Myocyte (in vitro differentiated cells): ENCODE measurements around the gene ARF1. TPM values are rescaled to one million over a fixed set of nuclear protein-coding genes. Genes with fewer than 3 reads are reported as not detected.
A peak's percentile ranks its signal among the peaks of the same experiment; 100 is the strongest.

Source experiments
- DNase-seq: peaks from one replicate; pipeline ENCODE4 v3.0.0-alpha.2; 2012; ENCODE audit warnings: low read depth
- total RNA-seq: library from RNA; depleted of rRNA; stranded (reverse); fragments of >200 nt; gene quantifications from 2 replicates; pipeline ENCODE4 v1.2.3, GENCODE V29; 2014

Gene ARF1
- total RNA-seq, 1 donor from 2014 or later: 259 TPM

DNA sequence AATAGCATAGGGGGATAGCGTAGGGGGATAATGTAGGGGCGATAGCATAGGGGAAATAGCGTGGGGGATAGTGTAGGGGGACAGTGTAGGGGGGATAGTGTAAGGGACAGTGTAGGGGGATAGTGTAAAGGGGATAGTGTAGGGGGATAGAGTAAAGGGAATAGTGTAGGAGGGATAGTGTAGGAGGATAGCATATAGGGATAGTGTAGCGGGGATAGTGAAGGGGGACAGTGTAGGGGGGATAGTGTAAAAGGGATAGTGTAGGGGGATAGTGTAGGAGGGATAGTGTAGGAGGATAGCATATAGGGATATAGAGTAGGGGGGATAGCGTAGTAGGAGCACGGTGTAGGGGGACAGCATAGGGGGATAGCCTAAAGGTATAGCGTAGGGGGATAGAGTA is 14.1 kb upstream of the ARF1 start:
- no peak for DNase-seq

DNA sequence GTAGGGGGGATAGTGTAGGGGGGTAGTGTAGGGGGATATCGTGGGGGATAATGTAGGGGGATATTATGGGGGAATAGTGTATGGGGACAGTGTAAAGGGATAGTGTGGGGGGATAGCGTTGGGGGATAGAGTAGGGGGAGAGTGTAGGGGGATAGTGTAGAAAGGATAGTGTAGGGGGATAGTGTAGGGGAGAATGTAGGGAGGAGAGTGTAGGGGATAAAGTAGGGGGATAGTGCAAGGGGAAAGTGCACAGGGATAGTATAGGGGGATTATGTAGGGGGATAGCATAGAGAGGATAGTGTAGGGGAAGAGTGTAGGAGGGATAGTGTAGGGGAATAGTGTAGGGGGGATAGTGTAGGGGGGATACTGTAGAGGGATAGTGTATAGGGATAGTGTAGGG is 12.3 kb upstream of the ARF1 start:
- no peak for DNase-seq

DNA sequence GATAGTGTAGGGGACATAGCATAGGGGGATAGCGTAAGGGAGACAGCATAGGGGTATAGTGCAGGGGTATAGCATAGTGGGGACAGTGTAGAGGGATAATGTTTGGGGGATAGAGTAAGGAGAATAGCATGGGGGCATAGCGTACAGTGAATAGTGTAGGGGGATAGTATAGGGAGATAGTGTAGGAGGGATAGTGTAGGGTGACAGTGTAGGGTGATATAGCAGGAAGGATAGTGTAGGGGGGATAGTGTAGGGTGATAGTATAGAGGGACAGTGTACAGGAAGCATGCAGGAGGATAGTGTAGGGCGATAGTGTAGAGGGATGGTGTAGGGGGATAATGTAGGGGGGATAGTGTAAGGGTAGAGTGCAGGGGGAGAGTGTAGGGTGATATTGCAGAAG is 11.7 kb upstream of the ARF1 start:
- no peak for DNase-seq

DNA sequence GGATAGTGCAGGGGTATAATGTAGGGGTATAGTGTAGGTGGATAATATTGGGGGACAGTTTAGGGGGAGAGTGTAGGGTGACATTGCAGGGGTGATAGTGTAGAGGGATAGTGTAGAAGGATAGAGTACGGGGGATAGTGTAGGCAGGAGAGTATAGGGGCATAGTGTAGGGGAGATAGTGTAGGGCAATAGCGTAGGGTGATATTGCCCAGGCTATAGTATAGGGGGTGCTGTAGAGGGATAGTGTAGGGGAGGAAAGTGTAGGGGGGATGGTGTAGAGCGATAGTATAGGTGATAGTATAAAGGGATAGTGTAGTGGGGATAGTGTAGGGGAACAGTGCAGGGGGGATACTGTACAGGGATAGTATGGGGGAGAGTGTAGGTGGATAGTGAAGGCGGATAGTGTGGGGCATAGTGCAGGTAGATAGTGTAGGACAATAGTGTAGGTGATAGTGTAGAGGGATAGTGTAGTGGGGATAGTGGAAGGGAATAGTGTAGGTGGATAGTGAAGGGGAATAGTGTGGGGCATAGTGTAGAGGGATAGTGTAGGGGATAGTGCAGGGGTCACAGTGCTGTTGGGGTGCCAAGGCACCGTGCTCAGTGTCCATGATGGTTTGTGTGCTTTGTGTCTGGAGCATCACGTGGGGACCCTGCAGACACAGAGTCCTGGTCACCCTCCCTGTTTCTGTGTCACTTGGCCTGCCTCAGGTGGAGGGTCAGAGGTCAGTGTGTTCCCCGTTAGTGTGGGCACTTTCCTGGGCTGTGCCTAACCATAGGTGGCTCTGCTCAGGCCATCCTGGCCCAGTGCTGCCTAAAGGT is 10.5 kb upstream of the ARF1 start:
- DNase-seq: no peak

DNA sequence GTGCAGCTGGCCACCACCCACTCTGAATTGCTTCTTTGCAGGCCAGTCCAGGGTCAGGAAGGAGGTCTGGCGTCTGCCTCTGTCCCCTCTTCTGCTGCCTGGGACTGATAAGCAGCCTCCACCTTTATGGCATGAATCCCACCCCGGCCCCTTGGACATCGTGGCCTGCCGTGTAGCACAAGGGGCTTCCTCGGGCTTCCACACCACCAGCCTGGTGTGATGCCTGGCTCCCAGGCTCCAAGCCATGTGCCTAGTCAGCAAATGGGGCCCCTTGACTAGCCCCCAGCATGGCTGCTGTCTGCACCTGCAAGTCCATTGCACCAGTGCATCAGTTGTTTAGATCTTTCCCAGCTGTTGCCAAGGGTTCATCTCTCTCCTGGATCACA is 9.9 kb upstream of the ARF1 start:
- no peak for DNase-seq

DNA sequence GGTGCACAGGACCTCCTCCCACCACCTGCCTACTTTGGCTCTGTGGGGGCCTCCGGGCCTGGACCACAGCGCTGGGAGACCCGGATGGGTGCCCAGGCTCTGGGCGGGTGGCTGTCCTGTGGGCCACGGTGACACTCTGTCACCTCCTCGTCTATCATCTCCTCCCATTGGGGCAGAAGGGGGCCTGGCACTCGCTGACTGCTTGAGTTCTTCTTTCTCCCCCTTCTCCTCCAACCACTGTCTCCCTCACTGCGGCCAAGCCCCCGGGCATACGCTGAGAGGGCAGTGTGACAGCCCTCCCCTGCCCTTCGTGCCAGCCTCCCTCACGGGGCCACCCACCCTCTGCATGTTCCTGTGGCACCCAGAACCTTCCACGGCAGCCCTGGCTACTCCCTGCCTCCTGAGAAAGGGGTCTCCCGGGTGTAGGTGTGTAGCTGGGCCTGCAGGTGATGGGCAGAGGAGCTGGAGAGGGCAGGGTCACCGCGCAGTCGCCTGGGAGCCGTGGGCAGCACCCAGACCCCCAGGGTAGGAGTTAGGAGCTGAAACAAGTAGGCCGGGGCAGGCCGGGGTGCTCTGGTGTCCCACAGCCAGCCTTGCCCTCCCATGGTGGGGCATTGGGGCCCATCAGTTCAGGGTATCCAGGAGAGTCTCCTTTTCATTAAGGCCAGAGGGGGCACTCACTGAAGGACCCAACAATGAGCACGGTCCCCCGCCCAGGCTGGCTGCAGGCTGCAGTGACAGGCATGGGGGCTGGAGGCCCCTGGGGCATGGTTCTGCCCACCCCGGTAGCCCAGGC is 9.2 kb upstream of the ARF1 start:
- no peak for DNase-seq

DNA sequence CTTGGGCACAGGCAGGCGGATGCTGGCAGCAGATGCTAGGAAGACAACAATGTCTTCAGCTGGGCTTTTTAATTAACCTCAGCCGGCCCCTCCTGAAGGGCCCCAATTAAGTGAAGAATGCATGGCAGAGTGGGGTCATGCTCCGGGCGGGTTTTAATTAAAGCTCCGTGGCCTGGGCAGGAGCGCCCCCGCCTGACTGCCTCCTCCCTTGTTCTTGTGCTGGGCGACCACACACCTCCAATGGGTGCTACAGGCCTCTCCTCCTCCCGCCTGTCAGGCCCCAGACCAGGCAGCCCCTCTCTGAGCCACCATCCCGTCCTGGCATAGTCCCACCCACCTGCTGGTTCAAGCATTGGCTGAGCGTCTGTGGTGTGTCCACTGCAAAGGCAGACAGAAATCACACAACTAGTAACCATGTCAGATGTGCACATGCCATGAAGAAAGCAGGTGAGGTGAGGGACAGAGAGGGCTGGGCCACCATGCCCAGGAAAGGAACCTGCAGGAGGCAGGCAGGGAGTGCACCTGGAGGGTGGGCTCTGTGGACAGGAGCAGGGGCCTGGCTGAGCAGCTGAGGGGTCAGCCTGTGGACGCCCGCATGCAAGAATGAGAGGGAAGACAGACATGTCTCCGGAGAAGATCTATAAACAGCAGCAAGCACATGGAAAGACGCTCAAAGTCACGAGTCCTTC is 8.5 kb upstream of the ARF1 start:
- DNase-seq: no peak

DNA sequence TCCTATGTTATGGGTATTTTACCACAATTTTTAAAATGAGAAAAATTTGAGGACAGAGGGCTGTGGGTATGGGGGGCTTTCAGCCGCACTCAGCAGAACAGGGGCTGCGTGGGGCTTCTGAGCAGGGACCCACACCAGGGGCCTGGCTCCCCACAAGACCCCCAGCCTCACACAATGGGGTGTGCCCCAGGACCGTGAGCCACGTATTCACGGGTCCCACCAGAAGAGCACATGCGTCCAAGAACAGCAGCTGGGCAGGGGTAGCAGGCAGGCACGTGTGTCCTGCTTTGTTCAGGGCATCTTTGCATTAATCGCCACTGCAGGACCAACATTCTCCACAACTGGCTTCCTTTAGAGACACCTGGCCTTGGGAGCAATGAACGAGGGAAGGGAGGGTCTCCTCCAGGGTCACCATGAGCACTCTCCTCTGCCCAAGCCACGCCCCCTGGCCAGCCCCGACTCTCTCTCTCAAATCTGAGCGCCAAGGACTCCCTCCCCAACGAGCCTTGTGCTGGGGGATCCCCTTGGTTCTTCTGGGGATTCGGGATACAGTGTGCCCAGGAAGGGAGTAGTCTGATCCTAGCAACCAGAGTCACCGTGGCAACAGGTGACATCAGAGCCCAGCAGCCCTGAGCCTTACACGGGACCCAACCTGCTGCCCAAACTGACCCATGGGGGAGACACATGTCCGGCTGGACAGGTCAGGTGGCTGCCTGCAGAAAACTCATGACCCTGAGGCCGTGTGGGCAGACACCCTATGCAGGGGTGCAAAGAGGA is 7.4 kb upstream of the ARF1 start:
- DNase-seq: no peak

DNA sequence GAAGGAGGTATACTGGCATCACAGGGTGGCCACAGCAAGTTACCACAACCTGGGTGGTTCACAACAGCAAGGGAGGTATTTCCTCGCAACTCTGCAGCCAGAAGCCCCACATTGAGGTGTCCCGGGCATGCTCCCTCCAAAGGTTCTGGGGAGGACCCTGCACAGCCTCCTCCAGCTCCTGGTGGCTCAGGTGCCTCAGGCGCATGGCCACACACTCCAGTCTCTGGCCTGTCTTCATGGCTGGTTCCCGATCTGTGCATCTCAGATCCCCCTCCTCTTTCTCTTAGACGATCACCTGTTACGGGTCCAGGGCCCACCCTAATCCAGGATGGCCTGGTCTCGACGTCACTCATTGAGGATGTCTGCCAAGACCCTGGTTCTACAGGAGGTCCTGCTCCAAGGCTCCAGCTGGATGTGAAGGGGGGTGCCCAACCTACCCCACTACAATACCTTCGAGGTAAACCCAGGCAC is 6.7 kb upstream of the ARF1 start:
- DNase-seq: no peak

DNA sequence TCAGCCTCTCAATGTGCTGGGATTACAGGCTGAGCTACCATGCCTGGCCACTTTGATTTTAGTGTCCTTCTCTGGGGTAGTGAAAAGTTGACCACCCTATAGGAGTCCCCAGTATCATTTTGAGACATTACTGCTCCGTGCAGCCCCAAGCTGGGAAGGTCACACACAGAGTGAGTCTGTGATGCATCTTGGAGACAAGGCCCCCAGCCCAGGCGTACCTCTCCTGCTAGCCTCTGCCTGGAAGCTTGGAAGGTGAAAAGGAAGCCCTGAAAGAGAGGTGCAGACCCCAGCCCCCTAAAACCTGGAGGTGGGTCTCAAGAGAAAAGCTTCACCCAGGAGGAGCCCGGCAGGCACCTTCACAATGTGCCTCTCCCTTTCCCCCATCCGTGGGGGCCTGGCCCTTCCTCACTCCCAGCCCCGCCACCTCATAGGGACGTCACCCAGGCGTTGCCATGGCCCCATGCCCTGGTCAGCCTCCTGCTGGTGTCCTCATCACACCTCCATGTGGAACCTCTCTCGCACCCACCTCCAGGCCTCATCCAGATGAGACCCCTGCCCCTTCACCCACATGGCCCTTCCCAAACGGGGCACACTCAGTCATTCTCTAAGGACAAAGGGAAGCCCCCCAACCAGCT is 5.6 kb upstream of the ARF1 start:
- no peak for DNase-seq

DNA sequence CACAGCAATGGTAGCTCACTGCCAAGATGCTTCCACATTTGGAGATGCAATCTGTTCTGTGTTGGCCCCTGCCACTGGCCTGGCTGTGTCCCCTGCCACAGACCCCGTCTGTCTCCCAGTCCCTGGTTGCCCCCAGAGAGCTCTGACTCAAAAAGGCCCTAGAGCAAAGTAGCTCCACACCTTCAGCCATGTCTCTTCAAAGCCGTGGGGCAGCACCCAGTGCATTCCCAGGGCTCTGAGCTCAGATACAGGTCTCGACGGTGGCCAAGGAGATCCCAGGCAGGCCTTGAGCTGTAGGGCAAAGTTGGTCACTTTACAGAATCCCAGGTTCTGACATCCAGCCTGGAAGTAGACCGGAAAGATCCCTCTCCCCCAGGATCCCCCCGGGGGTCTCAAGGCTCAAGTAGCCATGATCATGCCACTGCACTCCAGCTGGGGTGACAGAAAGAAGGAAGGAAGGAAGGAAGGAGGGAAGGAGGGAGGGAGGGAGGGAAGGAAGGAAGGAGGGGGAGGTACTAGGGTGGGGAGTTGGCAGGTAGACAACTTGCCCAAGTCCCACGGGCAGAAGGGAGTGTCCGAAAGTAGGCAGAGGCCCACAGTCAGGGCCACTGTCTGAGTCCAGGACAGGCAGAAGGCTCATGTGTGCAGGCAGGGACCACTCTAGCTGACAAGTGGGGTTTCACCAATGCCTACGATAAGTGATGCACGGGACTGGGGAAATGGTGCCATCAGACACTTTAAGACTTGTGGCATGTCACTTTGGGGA is 4.8 kb upstream of the ARF1 start:
- no peak for DNase-seq

DNA sequence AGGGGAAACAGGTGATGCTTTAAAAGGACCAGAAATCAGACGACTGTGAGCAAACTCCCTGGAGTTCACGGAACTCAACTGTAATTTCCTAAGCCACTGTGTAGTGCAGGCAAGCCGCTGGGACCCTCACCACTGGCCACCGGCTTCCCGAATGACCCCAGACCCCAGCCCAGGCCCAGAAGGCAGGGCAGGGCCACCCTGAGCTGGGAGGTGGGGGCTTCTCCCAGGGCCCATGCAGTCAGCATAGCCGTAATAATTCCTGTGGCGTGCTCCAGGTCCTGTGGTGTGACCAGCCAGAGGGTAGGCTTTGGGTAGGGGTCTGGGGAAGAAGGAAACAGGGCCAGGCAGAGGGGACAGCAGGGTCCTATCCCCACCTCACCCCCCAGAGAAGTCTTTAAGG is 3.5 kb upstream of the ARF1 start:
- no peak for DNase-seq

DNA sequence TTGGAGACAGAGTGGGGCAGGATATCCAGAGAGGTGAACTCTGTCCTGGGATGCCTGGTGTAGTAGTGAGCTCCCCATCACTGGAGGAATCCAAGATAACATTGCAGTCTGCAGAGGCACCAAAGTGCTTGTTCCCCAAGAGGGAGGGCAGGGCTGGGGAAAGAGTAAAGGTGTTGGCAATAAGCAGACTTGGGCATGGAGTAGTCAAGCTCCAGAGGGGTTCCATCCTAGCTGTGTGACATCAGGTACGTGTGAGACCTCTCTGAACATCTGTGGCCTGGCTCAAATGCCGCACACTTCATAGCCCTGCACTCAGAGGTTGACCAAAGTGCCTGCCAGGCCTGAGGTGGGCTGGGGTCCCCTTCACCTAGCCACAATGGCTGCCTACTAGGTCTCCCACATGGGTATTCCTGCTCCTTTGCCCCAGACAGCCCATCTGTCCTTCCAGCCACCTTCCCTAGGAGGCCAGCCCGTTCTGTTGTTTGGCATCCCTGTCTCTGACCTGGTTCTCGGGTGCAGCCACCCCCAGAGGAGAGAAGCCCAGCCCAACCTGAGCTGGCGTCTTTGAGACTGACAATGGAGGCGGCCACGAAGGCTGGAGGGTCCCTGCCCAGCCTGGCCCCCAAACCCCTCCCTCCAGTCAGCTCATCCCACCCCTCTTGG is 2.8 kb upstream of the ARF1 start:
- DNase-seq: no peak

DNA sequence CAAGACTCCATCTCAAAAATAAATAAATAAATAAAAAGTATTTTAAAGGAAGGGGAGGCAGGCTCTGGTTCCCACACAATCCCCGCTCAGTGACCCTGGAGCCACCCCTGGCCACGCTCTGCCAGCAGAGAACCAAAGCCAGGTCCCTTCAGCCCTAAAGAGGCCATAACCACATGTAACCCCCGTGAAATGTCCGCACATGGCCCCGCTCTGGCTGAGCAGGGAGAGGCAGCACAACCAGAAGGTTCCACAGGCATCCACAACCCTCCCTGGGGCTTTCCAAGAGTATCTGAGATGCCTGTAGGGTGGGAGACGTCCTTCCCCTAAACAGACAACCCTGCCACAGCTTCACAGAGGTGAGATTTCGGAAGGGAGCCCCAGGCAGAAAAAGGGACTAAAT is 1.4 kb upstream of the ARF1 start:
- no peak for DNase-seq

DNA sequence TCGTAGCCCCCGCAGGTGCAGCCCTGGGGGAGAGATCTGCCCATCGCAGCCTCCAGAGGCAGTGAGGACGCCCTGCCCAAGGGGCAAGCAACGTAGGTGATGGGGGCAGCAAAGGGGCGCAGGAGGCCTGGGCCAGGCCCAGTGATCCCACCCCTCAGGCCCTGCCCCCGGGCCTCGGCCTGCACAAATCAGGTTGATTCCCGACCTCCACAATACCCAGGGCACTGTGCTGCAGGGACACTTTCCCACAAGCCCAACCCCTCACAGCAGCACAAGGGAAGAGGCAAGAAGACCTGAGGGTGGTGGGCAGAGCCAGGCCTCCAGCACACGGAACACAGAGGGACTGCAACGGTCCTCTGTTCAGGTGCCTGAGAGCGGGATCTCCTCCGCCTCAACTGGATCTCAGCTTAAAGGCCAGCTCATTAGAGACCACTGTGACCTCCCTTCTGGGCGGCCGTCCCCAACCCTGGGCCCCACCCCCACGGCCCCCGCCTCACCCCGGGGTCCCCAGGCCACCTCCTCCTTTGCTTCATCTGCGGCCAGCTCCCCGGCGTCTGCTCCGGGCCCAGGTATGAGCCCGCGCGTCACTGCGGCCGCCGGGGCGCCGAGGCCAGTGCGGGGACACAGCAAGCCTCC is 812 bp upstream of the ARF1 start:
- DNase-seq: no peak

DNA sequence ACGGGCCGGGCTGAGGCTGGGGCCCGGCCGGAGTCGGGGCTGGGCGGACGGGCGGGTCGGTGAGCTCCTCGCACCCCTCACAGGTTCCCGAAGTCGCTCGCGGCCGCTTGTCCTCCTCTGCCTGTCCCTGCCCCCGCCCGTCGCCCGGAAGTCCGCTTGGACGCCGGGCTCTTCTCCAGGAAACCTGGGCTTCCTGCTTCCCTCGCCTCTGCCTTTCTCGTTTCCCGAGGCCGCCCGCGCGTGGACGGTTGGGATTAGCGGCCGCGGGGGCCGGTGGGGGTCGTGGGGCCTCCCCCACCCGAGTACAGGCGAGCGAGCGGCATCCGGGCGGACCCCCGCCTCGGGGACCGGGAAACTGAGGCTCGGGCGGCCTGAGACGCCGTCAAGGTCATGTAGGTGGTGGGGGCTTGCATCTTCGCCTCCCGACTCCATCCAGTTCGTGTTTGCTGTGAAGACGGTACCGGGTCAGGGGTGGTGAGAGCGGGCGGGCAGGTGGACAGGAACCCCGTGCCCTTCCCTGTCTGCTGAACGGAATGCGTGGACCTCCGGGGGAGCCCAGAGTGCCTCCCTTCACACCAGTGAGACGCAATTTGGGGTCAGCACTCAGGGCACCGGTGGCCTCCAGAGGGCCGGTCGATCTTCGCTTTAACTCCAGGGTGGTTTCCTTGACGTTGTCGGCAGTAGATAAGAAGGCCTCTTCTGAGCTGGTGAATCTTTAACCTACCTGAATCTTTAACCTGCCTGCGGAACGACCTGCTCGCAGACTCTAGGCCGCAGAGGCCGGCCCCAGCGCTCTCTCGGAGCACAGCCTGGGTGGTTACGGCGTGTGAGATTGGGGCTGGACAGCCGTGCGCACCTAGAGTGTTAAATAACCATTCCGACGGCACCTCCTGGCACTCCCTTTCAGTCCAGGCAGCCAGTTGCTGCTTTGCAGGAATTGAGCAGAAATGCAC is 686 bp downstream of the ARF1 start:
- no peak for DNase-seq

DNA sequence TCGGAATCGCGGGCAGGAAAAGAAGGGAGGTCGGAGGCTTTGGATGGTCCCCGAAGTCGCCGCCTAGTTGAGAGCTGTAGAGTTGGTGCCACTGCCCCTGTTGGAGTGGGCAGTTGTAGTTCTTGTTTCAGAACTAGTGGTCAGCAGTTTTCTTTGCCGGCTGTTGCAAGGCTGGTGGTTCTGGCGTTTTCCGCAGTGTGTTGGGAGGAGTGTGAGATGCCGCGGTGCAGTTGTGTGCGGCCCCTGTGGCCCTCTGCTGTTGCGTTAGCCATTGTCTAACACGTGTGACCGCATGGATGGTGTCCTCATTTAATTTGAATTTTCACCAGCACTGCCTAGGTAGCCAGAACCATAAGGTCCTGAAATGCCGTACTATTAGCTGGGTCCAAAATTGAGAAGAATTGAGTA is 1.4 kb downstream of the ARF1 start:
- DNase-seq: peak; percentile 87

DNA sequence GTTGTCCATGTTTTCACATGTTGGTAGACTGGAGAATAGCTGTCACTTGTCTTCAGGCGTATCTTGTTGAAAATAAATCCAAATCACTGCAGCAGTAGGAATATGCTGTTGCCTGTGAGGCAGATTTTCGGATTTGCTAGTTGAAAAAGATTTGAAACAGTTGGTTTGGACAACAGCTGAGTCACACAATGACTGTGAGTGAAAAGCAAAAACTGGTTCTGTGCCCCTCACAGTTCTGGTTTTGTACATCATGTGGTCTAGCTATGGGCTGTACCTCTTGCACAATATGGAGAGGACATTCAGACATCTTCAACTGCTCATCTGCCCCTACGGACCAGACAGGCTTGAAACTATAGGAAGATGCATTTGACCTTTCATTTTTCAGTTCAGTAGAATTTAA is 1.8 kb downstream of the ARF1 start:
- DNase-seq: peak; percentile 48
